GM18498 (cell line): Measurements from ENCODE around the gene B4GALT3.

ENCODE experiments used
- ATAC-seq: cut with Tn5 transposase; IDR thresholded peaks from one replicate; pipeline ENCODE4 v1.9.1; 2021; ENCODE audit warnings: mild to moderate bottlenecking, moderate library complexity; ENCODE audit not compliant: unreplicated experiment

B4GALT3 gene

DNA sequence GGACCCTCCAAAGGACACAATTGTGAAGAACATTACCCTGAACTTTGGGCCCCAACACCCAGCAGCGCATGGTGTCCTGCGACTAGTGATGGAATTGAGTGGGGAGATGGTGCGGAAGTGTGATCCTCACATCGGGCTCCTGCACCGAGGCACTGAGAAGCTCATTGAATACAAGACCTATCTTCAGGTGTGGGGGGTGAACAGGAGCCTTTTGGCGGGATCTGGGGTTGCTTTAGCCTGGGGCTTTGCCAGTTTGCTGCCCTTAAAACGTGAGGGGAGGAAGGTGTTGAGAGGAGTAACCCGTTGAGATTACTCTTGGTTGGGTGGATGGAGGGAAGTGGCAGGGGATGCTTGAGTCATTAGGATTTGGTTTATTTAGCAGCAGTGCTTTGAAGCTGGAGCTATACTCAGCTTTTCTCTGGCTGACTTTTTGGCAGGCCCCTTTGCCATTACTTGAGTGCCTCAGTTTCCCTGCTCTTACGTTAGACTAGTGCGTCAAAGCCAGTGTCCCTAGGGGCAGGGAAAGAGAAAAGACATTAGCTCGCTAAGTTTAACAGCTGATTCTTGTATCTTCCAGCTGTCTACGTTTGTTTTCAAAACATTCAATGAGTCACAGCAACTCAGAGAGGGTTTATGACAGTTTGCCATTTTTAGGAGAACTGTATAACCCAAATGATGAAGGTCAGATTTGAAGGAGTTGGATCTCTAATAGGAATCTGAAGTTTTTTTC is 29.3 kb upstream of the B4GALT3 start:
- no peak for ATAC-seq

DNA sequence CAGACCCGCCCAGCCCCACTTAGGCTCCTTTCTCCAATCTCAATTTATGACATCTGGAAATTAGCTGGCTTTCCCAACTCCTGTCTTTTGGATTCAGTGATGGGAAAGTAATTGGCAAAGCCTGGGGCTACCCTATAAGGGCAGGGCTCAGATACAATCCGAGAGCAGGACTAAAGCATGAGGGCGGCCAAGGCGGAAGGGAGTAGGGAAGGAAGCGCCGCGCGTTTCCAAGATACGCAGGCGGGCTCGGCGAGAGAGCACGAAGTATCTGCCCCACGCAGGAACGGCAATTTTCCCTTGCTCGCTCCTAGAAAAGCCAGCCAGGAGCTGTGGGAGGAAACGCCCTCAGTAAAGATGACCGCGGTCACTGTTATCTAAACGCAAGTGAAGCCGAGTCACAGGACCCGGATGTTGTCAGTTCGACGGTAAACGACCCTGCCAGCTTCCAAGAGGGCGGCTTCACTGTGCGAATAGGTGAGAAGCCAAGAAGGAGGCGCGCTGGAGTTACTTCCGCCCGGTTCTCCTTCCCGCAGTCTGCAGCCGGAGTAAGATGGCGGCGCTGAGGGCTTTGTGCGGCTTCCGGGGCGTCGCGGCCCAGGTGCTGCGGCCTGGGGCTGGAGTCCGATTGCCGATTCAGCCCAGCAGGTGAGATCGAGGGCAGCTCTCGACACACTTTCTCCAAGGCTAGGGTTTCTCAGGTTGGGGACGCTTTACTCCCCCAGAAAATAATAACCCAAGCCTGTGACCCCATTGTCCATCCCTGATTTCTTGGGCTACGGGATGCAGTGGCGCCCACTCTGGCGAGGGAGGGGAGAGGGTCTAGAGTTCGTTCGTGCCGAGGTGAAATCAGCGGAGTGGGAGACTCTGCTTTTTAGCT is 24.8 kb upstream of the B4GALT3 start, which contains the start of gene NDUFS2:
NDUFS2 (plus strand) TSS at position 532 of the 877 bp plus-strand sequence; CDS start at position 551, 19 bp downstream.
- peak; percentile 94 for ATAC-seq

- no peak for ATAC-seq
Measured at GRCh38 chr1:161200992-161201835, 23.9 kb upstream of the B4GALT3 start.

GRCh38 chr1:161200421-161200991 is 23.2 kb upstream of the B4GALT3 start:
- ATAC-seq, result no peak

GRCh38 chr1:161199506-161200139 is 22.3 kb upstream of the B4GALT3 start:
- no peak for ATAC-seq

GRCh38 chr1:161198897-161199431 is 21.7 kb upstream of the B4GALT3 start, which contains the start of gene ADAMTS4:
Gene ADAMTS4 (minus strand): TSS chr1:161199054. CDS start chr1:161198627, 427 bp downstream.
- no peak for ATAC-seq

DNA sequence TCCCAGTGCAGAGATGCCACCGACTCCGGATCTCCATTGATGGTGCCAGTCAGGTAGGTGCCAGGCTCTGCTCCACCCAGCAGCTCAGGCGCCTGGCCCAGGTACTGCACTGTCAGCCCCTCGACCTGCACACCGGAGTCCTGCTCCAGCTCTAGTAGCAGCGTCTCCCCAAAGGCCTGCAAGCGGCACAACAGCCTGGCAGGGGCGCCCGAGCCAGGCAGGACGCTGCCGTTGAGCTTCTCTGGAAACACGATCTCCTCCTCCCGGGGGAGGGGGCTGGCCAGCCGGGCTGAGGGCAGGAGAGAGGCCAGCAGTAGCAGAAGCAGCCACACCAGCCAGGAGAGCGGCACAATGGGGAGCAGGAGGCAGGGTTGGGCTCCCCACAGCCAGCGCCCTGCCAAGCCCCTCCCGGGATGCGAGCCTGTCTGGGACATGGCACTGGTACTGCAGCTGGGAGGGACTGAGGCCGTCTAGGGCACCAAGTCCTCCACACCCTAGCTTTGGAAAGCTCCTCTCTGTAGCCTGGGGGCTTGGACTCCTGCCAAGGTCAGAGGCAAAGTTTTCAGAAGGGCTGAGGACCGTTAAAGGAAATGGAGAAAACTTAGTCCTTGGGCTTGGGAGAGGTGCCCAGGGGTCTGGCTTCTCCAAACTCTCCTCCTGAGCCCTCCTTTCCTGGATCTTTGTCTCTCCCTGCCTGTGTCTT is 21.0 kb upstream of the B4GALT3 start:
- no peak for ATAC-seq

DNA sequence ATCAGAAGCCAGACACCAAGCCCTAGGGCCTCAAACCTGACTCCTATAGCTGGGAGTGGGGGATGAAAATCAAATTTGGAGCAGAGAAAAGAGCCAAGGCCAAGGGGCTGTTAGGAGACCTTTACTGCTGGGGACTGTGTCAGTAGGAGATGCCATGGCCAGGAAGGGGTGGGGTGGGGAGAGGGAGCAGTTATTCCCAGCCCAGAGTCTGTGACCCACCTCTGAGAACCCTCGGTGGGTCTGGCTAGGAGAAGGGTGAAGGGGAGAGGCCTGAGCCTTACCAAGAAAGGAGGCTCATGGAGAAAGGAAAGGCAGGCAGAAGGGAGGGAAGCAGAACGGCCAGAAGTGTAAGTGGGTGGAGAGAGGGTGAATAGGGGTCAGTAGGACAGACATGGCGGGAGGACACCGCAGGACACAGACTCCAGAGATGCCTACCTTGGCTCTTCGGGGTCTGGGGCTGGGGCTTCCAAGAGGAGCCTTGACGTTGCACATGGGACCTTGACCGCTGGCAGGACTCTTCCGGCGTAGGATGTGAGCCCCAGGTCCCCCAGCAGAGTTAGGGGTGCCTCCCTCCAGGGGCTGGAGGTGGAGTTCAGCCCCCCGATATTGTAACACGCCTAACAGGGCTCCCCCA is 20.4 kb upstream of the B4GALT3 start:
- ATAC-seq, result no peak

- no peak for ATAC-seq
Measured at GRCh38 chr1:161196521-161197451, 19.5 kb upstream of the B4GALT3 start.

DNA sequence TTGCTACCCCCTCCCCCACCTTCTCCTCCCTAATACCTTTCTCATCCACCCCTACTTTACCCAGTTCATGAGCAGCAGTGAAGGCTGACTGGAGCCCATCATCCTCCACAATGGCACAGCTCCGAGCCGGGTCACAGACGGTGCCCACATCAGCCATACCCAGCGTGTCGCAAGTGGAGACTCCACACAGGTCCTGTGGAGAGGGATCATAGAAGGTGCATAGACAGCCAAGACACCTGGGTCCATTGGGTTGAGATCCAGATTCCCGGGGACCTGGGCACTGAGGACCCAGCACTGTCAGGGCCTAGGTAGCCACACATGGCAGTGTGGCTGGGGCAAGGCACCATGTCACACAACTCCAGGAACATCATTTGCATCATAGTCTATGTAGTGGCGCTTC is 18.8 kb upstream of the B4GALT3 start:
- ATAC-seq, result no peak

- peak; percentile 52 for ATAC-seq
Measured at GRCh38 chr1:161195171-161195570, 17.9 kb upstream of the B4GALT3 start.

- no peak for ATAC-seq
Measured at GRCh38 chr1:161193561-161194235, 16.4 kb upstream of the B4GALT3 start.

GRCh38 chr1:161192476-161193465 is 15.5 kb upstream of the B4GALT3 start:
- peak; percentile 76 for ATAC-seq

DNA sequence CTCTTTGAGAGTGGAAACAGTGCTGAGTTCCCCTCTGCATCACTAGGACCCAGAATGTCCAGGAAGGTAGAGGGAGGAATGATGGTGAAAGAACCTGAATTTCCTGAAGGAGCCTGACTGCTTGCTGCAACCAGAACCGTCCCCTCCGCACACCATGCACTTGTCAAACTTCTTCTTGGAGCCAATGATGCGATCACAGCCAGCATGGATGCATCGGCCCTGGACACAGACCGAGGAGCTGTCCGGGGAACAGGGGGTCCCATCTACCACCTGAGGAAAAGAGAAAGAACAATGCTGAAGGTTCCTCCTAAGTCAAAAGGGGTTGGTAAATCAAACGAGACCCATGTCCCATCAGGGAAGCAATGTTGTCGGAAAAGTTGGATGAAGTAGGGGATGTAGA is 14.7 kb upstream of the B4GALT3 start:
- ATAC-seq, result no peak

DNA sequence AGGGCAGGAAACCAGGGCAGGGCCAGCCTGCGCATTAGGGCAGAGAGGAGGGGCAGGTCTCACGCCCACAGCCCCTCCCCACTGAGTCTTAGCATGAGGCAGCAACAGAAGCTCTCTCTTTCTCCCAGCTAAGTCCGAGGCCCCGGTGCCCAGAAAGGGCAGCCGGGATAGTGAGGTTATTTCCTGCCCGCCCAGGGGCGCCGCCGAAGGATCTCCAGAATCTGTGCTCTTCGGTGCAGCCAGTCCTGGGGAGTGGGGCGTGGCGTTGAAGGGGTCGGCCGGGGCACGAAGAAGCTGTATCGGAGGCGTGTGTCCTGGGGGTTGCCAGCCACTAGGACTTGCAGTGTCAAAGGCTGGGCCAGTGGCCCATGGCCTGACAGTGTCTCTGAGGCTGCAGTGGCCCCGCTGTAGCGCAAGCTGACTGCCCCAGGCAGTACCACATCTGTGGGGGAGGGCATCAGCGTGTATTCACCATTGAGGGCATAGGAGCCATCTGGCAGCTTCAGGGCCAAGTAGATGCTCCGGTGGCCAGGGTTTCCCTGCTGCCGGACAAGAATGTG is 13.7 kb upstream of the B4GALT3 start:
- no peak for ATAC-seq

DNA sequence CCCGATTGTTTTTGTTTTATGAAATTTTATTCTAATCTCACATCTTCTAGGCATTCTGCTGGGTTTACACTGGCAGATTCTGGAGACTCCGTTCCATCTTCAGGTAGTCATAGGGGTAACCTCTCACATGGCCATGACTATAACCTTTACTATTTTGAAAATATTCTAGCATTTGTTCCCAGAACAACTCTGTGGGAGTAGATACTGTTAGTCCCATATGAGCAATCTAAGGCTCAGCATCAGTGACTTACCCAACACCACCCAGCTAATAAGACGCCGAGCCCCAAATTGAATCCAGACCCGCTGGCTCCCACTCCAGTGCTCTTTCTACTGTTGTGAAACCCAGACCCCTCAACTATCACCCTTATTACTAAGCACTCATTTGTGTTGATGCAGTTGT is 11.7 kb upstream of the B4GALT3 start:
- no peak for ATAC-seq
